DOHH2 (cell line): ENCODE measurements around the gene MMP2.

ENCODE experiments used
- H3F3A ChIP-seq: fragments of 200-600 bp; sonication (generic), shearing (Covaris generic); 2 replicates; pipeline ENCODE4 v1.6.0; 2016; ENCODE audit warnings: antibody characterized with exemption, mild to moderate bottlenecking; ENCODE audit not compliant: control insufficient read depth, insufficient read depth
- H3K27ac ChIP-seq: fragments of 200-600 bp; sonication (generic); 2 replicates; pipeline ENCODE4 v1.5.1; 2014; ENCODE audit warnings: low read depth, mild to moderate bottlenecking, low read length, moderate library complexity
- H3K27me3 ChIP-seq: fragments of 200-600 bp; sonication (generic); 2 replicates; pipeline ENCODE4 v1.6.1; 2014; ENCODE audit warnings: mild to moderate bottlenecking, low read length, mixed read lengths; ENCODE audit not compliant: control insufficient read depth
- H3K36me3 ChIP-seq: fragments of 200-600 bp; sonication (generic); 2 replicates; pipeline ENCODE4 v1.6.1; 2014; ENCODE audit warnings: mild to moderate bottlenecking, low read length, moderate library complexity, mixed read lengths; ENCODE audit not compliant: control insufficient read depth
- H3K4me1 ChIP-seq: fragments of 200-600 bp; sonication (generic); 2 replicates; pipeline ENCODE4 v1.6.1; 2014; ENCODE audit warnings: mild to moderate bottlenecking, low read length, mixed read lengths; ENCODE audit not compliant: control insufficient read depth
- H3K4me2 ChIP-seq: fragments of 200-600 bp; sonication (generic); 2 replicates; pipeline ENCODE4 v1.6.0; 2014; ENCODE audit warnings: mild to moderate bottlenecking, low read length, moderate library complexity
- H3K4me3 ChIP-seq: fragments of 200-600 bp; sonication (generic); 2 replicates; pipeline ENCODE4 v1.5.1; 2014; ENCODE audit warnings: mild to moderate bottlenecking, low read length, mixed read lengths
- H3K79me2 ChIP-seq: fragments of 200-600 bp; sonication (generic); 2 replicates; pipeline ENCODE4 v1.6.1; 2014; ENCODE audit warnings: mild to moderate bottlenecking, low read length, mixed read lengths; ENCODE audit not compliant: control insufficient read depth
- H3K9me2 ChIP-seq: fragments of 200-600 bp; sonication (generic); replicated peaks from 2 replicates; pipeline ENCODE4 v1.6.1; 2014; ENCODE audit warnings: mild to moderate bottlenecking, low read length, mixed read lengths; ENCODE audit not compliant: control insufficient read depth
- H3K9me3 ChIP-seq: fragments of 200-600 bp; sonication (generic); 2 replicates; pipeline ENCODE4 v1.6.1; 2014; ENCODE audit warnings: antibody characterized with exemption, low read length, mixed read lengths; ENCODE audit not compliant: control insufficient read depth, insufficient read depth
- H4K20me1 ChIP-seq: fragments of 200-600 bp; sonication (generic); 2 replicates; pipeline ENCODE4 v1.6.0; 2014; ENCODE audit warnings: low read depth, mild to moderate bottlenecking, antibody characterized with exemption, low read length, moderate library complexity; ENCODE audit not compliant: control insufficient read depth, insufficient read depth
- CTCF ChIP-seq: fragments of 200-600 bp; sonication (generic); IDR thresholded peaks from one replicate; pipeline ENCODE4 v1.5.1; 2014; ENCODE audit warnings: antibody characterized with exemption, mild to moderate bottlenecking, low read depth, low read length; ENCODE audit not compliant: poor library complexity, severe bottlenecking
- EZH2phosphoT487 ChIP-seq: fragments of 200-600 bp; sonication (generic); IDR thresholded peaks from 2 replicates; pipeline ENCODE4 v1.6.1; 2017; ENCODE audit warnings: borderline replicate concordance, mild to moderate bottlenecking, antibody characterized with exemption, low read length, moderate library complexity, mixed read lengths

The MMP2 gene

DNA sequence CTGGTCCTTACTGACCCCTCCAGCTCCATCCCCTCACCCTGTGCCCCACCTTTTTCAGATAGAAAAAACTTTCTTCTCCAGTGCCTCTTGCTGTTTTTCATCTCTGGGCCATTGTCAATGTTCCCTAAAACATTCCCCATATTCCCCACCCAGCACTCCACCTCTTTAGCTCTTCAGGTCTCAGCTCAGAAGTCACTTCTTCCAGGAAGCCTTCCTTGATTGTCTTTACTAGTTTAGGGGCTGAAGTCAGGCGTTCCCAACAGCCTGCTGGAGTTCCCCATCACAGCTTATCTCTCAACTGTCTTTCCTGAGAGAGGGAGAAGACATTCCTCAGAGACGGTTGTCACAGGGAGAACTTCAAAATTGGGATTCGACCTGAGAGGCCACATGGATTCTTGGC lies 1.3 kb upstream of the MMP2 start:
- TF ChIP-seq EZH2phosphoT487 (no peak), CTCF (no peak)
- no peaks in the 10 kb centered on the region for H3K9me2 ChIP-seq
- no peaks in the 10 kb centered on the region for H3K36me3 ChIP-seq
- no peak overlapping the region for H3K4me3 ChIP-seq
- H3K4me1 ChIP-seq, result no peaks in the 10 kb centered on the region
- no peaks in the 10 kb centered on the region for H3K27me3 ChIP-seq
- H3K79me2 ChIP-seq, result no peaks in the 10 kb centered on the region
- H3K9me3 ChIP-seq, result no peaks in the 10 kb centered on the region
- no peak overlapping the region for H3K27ac ChIP-seq
- H4K20me1 ChIP-seq, result no peaks in the 10 kb centered on the region
- H3F3A ChIP-seq, result no peaks in the 10 kb centered on the region
- no peak overlapping the region for H3K4me2 ChIP-seq

DNA sequence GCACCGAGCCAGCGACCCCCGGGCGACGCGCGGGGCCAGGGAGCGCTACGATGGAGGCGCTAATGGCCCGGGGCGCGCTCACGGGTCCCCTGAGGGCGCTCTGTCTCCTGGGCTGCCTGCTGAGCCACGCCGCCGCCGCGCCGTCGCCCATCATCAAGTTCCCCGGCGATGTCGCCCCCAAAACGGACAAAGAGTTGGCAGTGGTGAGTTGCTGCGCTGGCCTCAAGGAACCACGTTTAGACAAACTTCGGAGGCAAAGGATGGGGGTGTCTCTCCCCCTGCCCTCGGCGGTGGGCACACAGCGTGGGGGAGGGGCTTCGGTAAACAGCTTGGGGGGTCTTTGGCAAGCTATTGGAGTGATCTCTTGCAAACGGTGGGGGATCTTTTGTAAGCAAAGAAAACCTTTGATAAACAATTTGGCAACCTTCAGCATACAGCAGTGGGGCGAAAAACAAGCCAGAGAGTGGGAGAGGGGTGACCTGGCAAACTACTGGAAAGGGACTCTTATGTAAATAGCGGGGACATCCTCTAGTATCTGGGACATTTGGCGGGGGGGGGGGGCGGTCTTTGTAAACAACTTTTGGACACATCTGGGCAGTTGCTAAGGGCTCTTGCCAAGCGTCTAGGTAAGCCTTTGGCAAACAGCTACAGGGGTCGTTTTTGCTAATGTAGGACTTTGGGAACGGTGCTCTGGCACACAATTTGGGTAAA lies 587 bp downstream of the MMP2 start:
- no peak for TF ChIP-seq CTCF
- Histone ChIP-seq H3K4me1 (no peaks in the 10 kb centered on the region), H3K4me2 (no peak overlapping the region), H3K27me3 (no peaks in the 10 kb centered on the region), H3F3A (no peaks in the 10 kb centered on the region), H3K27ac (no peak overlapping the region), H3K36me3 (no peaks in the 10 kb centered on the region), H3K9me2 (no peaks in the 10 kb centered on the region), H3K9me3 (no peaks in the 10 kb centered on the region), H3K4me3 (no peak overlapping the region), H3K79me2 (no peaks in the 10 kb centered on the region), H4K20me1 (no peaks in the 10 kb centered on the region)

DNA sequence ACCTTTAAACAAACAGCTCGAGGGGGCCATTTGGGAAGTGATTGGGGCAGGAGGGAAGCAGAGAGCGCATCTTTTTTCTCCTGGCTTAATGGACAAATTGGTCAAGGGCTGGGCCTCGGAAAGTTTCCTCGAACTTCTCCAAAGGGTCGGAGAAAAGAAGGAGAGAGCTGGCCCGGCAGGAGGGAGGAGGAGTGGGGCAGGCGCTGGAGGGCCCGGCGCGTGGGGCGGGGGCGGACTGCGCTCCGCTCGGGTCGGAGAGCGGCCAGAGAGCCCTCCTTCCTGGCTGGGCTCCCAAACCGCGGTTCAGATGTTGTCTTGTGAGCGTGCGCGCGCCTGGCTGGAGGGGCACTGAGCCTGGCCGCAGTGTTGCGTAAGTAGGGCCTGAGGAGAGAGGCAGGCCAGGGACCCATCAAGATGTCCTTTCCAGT lies 1.2 kb downstream of the MMP2 start:
- no peaks in the 10 kb centered on the region for H3F3A ChIP-seq
- no peaks in the 10 kb centered on the region for H3K79me2 ChIP-seq
- no peak overlapping the region for H3K27ac ChIP-seq
- no peaks in the 10 kb centered on the region for H3K27me3 ChIP-seq
- H3K9me2 ChIP-seq, result no peaks in the 10 kb centered on the region
- H4K20me1 ChIP-seq, result no peaks in the 10 kb centered on the region
- H3K4me2 ChIP-seq, result no peak overlapping the region
- H3K4me1 ChIP-seq, result no peaks in the 10 kb centered on the region
- no peak overlapping the region for H3K4me3 ChIP-seq
- no peaks in the 10 kb centered on the region for H3K9me3 ChIP-seq
- TF ChIP-seq CTCF, result no peak
- no peak for TF ChIP-seq EZH2phosphoT487
- no peaks in the 10 kb centered on the region for H3K36me3 ChIP-seq
